ENCODE data around the gene LEFTY2.
"Not testable (repeated sequence)": the region's sequence is repeated elsewhere in the genome, so short reads cannot be mapped to it uniquely, and the experiment has no call there.

LEFTY2 gene

GRCh38 chr1:225899044-225899925 is 41.7 kb downstream of the LEFTY2 start:
- no peak for DNase-seq (ENCODE audit: low read depth)

- no peak for DNase-seq (ENCODE audit: low read depth)
These were observed 43.2 kb downstream of the LEFTY2 start for GRCh38 chr1:225897595-225898514.

- peak; percentile 44 for DNase-seq (ENCODE audit: low read depth)
These were observed 44.0 kb downstream of the LEFTY2 start for GRCh38 chr1:225896937-225897549.

- DNase-seq (ENCODE audit: low read depth): no peak
These were observed 44.5 kb downstream of the LEFTY2 start for GRCh38 chr1:225896494-225896893.

- no peak for DNase-seq (ENCODE audit: low read depth)
These were observed 48.7 kb downstream of the LEFTY2 start for GRCh38 chr1:225892307-225892706.

- no peak for DNase-seq (ENCODE audit: low read depth)
These were observed 49.6 kb downstream of the LEFTY2 start for GRCh38 chr1:225891229-225891972.

- no peak for DNase-seq (ENCODE audit: low read depth)
These were observed 50.4 kb downstream of the LEFTY2 start for GRCh38 chr1:225890346-225891228.

GRCh38 chr1:225889743-225890142 is 51.3 kb downstream of the LEFTY2 start:
- DNase-seq (ENCODE audit: low read depth): no peak

- no peak for DNase-seq (ENCODE audit: low read depth)
These were observed 52.0 kb downstream of the LEFTY2 start, which contains the start of gene LEFTY1 for GRCh38 chr1:225888898-225889601. TSS of gene LEFTY1 (minus strand) at chr1:225889146. CDS start at chr1:225889066, 80 bp downstream.

GRCh38 chr1:225888289-225888897 is 52.6 kb downstream of the LEFTY2 start:
- DNase-seq (ENCODE audit: low read depth): no peak

- DNase-seq (ENCODE audit: low read depth): not testable (repeated sequence)
These were observed 53.3 kb downstream of the LEFTY2 start for GRCh38 chr1:225887554-225888288.

GRCh38 chr1:225887030-225887314 is 54.0 kb downstream of the LEFTY2 start:
- no peak for DNase-seq (ENCODE audit: low read depth)

Data from stimulated activated CD8-positive, alpha-beta memory T cell treated with anti-CD3 and anti-CD28 coated beads, Interleukin-15, amount 100 ng/mL, for 1 hour (primary cell).